Measurements from ENCODE around the gene GALNT9.

DNA sequence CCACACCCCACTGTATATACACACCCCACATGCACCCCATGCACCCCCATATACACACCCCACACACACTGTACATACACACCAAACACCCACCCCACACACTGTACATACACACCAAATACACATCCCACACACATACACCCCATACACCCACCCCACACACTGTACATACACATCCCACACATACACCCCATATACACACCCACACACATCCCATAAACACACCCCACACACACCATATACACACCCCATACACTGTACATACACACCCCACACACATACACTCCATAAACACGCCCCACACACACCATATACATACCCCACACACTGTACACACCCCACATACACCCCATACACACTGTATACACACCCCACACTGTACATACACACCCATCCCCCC, 102.8 kb downstream of the GALNT9 start:
- TF ChIP-seq, protein P1, sequence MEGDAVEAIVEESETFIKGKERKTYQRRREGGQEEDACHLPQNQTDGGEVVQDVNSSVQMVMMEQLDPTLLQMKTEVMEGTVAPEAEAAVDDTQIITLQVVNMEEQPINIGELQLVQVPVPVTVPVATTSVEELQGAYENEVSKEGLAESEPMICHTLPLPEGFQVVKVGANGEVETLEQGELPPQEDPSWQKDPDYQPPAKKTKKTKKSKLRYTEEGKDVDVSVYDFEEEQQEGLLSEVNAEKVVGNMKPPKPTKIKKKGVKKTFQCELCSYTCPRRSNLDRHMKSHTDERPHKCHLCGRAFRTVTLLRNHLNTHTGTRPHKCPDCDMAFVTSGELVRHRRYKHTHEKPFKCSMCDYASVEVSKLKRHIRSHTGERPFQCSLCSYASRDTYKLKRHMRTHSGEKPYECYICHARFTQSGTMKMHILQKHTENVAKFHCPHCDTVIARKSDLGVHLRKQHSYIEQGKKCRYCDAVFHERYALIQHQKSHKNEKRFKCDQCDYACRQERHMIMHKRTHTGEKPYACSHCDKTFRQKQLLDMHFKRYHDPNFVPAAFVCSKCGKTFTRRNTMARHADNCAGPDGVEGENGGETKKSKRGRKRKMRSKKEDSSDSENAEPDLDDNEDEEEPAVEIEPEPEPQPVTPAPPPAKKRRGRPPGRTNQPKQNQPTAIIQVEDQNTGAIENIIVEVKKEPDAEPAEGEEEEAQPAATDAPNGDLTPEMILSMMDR (IDR thresholded peaks at IDR 0.05), result no peak
- no peak for TF ChIP-seq EZH2 (IDR thresholded peaks at IDR 0.05)
